Upper lobe of left lung (tissue), 6 donors: ENCODE measurements around the gene SCN1B. TPM values are rescaled to one million over a fixed set of nuclear protein-coding genes. Genes with fewer than 3 reads are reported as not detected.

Source experiments
- ATAC-seq, 2 donors: fragments of 200-7000 bp; cut with Tn5 transposase; one replicate each; pipeline ENCODE4 v1.9.1; 2022; ENCODE audit warnings: mild to moderate bottlenecking in 2 of 2, moderate library complexity in 2 of 2; ENCODE audit not compliant: low FRiP score in 2 of 2
- DNase-seq, 2 donors: peaks; one replicate each; pipeline ENCODE4 v3.0.0-alpha.2; 2019 to 2020
- H3K27ac ChIP-seq, 4 donors: fragments of 200-600 bp; sonication (generic); one replicate each; pipeline ENCODE4 v1.5.1; 2016 to 2019
- H3K27me3 ChIP-seq, 4 donors: fragments of 200-600 bp; sonication (generic); one replicate each; pipeline ENCODE4 v1.5.1; 2017 to 2019
- H3K36me3 ChIP-seq, 4 donors: fragments of 200-600 bp; sonication (generic); one replicate each; pipeline ENCODE4 v1.5.1; 2016 to 2019
- H3K4me1 ChIP-seq, 4 donors: fragments of 200-600 bp; sonication (generic); one replicate each; pipeline ENCODE4 v1.5.1; 2018 to 2019
- H3K4me3 ChIP-seq, 4 donors: fragments of 200-600 bp; sonication (generic); one replicate each; pipeline ENCODE4 v1.5.1; 2017 to 2019; ENCODE audit warnings: mild to moderate bottlenecking in 2 of 4, moderate library complexity in 1 of 4
- H3K9me3 ChIP-seq, 4 donors: fragments of 200-600 bp; sonication (generic); one replicate each; pipeline ENCODE4 v1.5.1; 2018 to 2019
- EP300 ChIP-seq, 4 donors: sonication (generic); formaldehyde crosslinking; IDR thresholded peaks; one replicate each; pipeline ENCODE4 v1.5.1; 2017; ENCODE audit warnings: antibody characterized with exemption in 4 of 4, control low read depth in 2 of 4
- POLR2A ChIP-seq, 4 donors: fragments of 450-650 bp; IDR thresholded peaks; one replicate each; pipeline ENCODE4 v1.5.1; 2016 to 2017; ENCODE audit warnings: antibody characterized with exemption in 4 of 4, mild to moderate bottlenecking in 2 of 4
- POLR2AphosphoS5 ChIP-seq, 2 donors: sonication (generic); formaldehyde crosslinking; IDR thresholded peaks; one replicate each; pipeline ENCODE4 v1.5.1; 2017; ENCODE audit warnings: antibody characterized with exemption in 2 of 2
- WGBS, 2 donors: methylation state at CpG; one replicate each; pipeline ENCODE4 v1.1.5; 2017 to 2018; 5-methylcytosine and 5-hydroxymethylcytosine counted together
- total RNA-seq, 6 donors: library from RNA; depleted of rRNA in 4 of 6; stranded (reverse); fragments of >200 nt in 4 of 6; gene quantifications; one replicate each; pipeline versions ENCODE4 v1.1.0 to v1.2.1, GENCODE V29; 2016 to 2021
- TF ChIP-seq, protein P1 (sequence below), 6 experiments: fragments of 450-650 bp in 4 of 6; fragments of 200-600 bp in 2 of 6; sonication (generic) in 2 of 6; IDR thresholded peaks; one replicate each; pipeline ENCODE4 v1.5.1; 2016 to 2019; ENCODE audit warnings: antibody characterized with exemption in 6 of 6
- donor health status: DM: no; HTN: no; CAD: no; lungs with moderate emphysema.
- donor health status: DM: no; HTN: yes; CAD: no; lungs with severe emphysema.

Gene SCN1B
- 10 to 100 TPM in 1 of 6 donors, 1 to 10 TPM in 5; 2.9 to 13.1 (median 6.9) TPM for total RNA-seq

GRCh38 chr19:35030257-35031071 is at the start of gene SCN1B:
SCN1B (plus strand) TSS chr19:35030470; CDS start chr19:35030821, 351 bp downstream.
- peak in 1 of 2 donors; percentile 87 for ATAC-seq
- peaks cover 0 to 6% (median 0%) of the 10 kb centered on the region in 4 donors for H3K27me3 ChIP-seq
- peaks cover 13 to 25% (median 17%) of the 10 kb centered on the region in 4 donors for H3K4me1 ChIP-seq
- 0% methylated on average over 30 of the region's 118 CpGs; no CpG with 5 or more reads in 1 of the 2 donors for WGBS, 2 donors
- peak within 1 kb of the TSS; percentile 60 to 64 (median 60) for H3K4me3 ChIP-seq
- peaks cover 10 to 41% (median 28%) of the 10 kb centered on the region in 4 donors for H3K36me3 ChIP-seq
- no peaks in the 10 kb centered on the region for H3K9me3 ChIP-seq
- TF ChIP-seq POLR2AphosphoS5 (IDR thresholded peaks at IDR 0.05) (no peak), POLR2A (IDR thresholded peaks at IDR 0.05) (no peak), EP300 (IDR thresholded peaks at IDR 0.05) (no peak)
- TF ChIP-seq, protein P1, sequence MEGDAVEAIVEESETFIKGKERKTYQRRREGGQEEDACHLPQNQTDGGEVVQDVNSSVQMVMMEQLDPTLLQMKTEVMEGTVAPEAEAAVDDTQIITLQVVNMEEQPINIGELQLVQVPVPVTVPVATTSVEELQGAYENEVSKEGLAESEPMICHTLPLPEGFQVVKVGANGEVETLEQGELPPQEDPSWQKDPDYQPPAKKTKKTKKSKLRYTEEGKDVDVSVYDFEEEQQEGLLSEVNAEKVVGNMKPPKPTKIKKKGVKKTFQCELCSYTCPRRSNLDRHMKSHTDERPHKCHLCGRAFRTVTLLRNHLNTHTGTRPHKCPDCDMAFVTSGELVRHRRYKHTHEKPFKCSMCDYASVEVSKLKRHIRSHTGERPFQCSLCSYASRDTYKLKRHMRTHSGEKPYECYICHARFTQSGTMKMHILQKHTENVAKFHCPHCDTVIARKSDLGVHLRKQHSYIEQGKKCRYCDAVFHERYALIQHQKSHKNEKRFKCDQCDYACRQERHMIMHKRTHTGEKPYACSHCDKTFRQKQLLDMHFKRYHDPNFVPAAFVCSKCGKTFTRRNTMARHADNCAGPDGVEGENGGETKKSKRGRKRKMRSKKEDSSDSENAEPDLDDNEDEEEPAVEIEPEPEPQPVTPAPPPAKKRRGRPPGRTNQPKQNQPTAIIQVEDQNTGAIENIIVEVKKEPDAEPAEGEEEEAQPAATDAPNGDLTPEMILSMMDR (IDR thresholded peaks at IDR 0.05): peak in 3 of 6 experiments; percentile 5 to 37 (median 22)
- H3K27ac ChIP-seq: peak within 1 kb of the TSS in 1 of 4 donors; percentile 52
- peak; percentile 62 to 95 for DNase-seq

GRCh38 chr19:34982275-34982674 is 48.0 kb upstream of the SCN1B start:
- no peak for DNase-seq
- H3K4me1 ChIP-seq: peaks cover 10 to 16% (median 14%) of the 10 kb centered on the region in 4 donors
- H3K36me3 ChIP-seq: no peaks in the 10 kb centered on the region
- ATAC-seq: no peak
- WGBS, 2 donors: 79 to 82% methylated on average over 5 of the region's 5 CpGs
- no peak overlapping the region for H3K27ac ChIP-seq
- H3K9me3 ChIP-seq: no peaks in the 10 kb centered on the region
- TF ChIP-seq POLR2A (IDR thresholded peaks at IDR 0.05) (no peak), POLR2AphosphoS5 (IDR thresholded peaks at IDR 0.05) (no peak), EP300 (IDR thresholded peaks at IDR 0.05) (no peak)
- TF ChIP-seq, protein P1 (IDR thresholded peaks at IDR 0.05): no peak
- no peaks in the 10 kb centered on the region for H3K27me3 ChIP-seq
- no peak overlapping the region for H3K4me3 ChIP-seq

DNA sequence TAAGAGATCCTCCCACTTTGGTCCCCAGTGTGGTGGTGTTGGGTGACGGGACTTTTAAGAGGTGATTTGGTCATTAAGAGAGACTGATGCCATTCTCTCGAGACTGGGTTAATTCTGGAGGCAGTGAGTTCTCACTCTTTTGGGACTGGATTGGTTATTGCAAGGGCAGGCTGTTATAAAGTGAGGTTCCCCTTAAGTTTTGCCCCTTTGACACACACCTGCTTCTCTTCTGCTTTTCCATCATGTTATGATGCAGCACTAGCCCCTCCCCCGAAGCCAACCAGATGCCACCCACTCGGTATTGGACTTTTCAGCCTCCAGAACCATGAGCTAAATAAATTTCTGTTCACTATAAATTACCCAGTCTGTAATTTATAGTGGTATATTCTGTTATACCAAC is 46.5 kb upstream of the SCN1B start:
- H3K4me3 ChIP-seq: no peak overlapping the region
- TF ChIP-seq EP300 (IDR thresholded peaks at IDR 0.05) (no peak), POLR2AphosphoS5 (IDR thresholded peaks at IDR 0.05) (no peak), POLR2A (IDR thresholded peaks at IDR 0.05) (no peak)
- TF ChIP-seq, protein P1 (IDR thresholded peaks at IDR 0.05): no peak
- no peak for DNase-seq
- H3K27ac ChIP-seq: no peak overlapping the region
- H3K9me3 ChIP-seq: no peaks in the 10 kb centered on the region
- WGBS, 2 donors: 93 to 96% methylated on average over 4 of the region's 4 CpGs
- ATAC-seq: no peak
- peaks cover 10 to 16% (median 14%) of the 10 kb centered on the region in 4 donors for H3K4me1 ChIP-seq
- no peaks in the 10 kb centered on the region for H3K36me3 ChIP-seq
- no peaks in the 10 kb centered on the region for H3K27me3 ChIP-seq

DNA sequence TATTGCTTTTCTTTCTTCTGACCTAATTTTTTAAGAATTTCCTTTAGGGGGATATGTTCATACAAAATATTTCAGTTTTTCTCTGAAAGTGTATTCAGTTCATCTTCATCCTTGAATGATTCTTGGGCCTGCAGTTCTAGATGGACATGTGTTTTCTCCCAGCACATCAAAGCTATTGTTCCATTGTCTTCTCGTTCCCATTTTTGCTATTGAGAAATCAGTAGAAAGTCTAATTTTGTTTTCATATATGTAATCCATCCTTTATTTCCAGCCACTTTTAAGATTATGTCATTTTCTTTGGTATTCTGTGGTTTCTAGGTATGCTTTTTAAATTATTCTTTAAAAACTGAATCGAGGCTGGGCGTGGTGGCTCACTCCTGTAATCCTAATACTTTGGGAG is 46.0 kb upstream of the SCN1B start:
- no peaks in the 10 kb centered on the region for H3K9me3 ChIP-seq
- DNase-seq: no peak
- H3K4me3 ChIP-seq: no peak overlapping the region
- no peak overlapping the region for H3K27ac ChIP-seq
- no peaks in the 10 kb centered on the region for H3K27me3 ChIP-seq
- no peak for TF ChIP-seq EP300 (IDR thresholded peaks at IDR 0.05)
- TF ChIP-seq, protein P1 (IDR thresholded peaks at IDR 0.05): no peak
- no peak for ATAC-seq
- H3K4me1 ChIP-seq: peaks cover 10 to 16% (median 14%) of the 10 kb centered on the region in 4 donors
- WGBS, 2 donors: 87 to 91% methylated on average over 3 of the region's 3 CpGs
- H3K36me3 ChIP-seq: no peaks in the 10 kb centered on the region
